SU-DHL-6 (cell line): ENCODE data around the gene OAF.

Source experiments
- H2AFZ ChIP-seq: fragments of 200-600 bp; sonication (generic); 2 replicates; pipeline ENCODE4 v1.6.1; 2014; ENCODE audit warnings: low read depth, mild to moderate bottlenecking, moderate library complexity, mixed read lengths, antibody characterized with exemption, low read length; ENCODE audit not compliant: severe bottlenecking
- H3F3A ChIP-seq: fragments of 200-600 bp; shearing (Covaris generic); 2 replicates; pipeline ENCODE4 v1.6.0; 2016; ENCODE audit warnings: antibody characterized with exemption, mild to moderate bottlenecking; ENCODE audit not compliant: insufficient read depth
- H3K27ac ChIP-seq: fragments of 200-600 bp; sonication (generic); 2 replicates; pipeline ENCODE4 v1.5.1; 2016; ENCODE audit warnings: low read depth, mild to moderate bottlenecking, low read length, moderate library complexity, mixed read lengths
- H3K27me3 ChIP-seq: fragments of 200-600 bp; sonication (generic), shearing (Covaris generic); 2 replicates; pipeline ENCODE4 v1.6.0; 2014; ENCODE audit warnings: mild to moderate bottlenecking, low read length
- H3K36me3 ChIP-seq: fragments of 200-600 bp; sonication (generic); 2 replicates; pipeline ENCODE4 v1.6.1; 2014; ENCODE audit warnings: mild to moderate bottlenecking, low read length, mixed read lengths
- H3K4me2 ChIP-seq: fragments of 300-600, 200-600 bp; shearing (Covaris generic), sonication (generic); 2 replicates; pipeline ENCODE4 v1.6.0; 2014; ENCODE audit warnings: low read length, low read depth, mild to moderate bottlenecking; ENCODE audit not compliant: poor library complexity, severe bottlenecking
- H3K4me3 ChIP-seq: fragments of 200-600 bp; sonication (generic); 2 replicates; pipeline ENCODE4 v1.5.1; 2014; ENCODE audit warnings: antibody characterized with exemption, low read length, mild to moderate bottlenecking, mixed read lengths; ENCODE audit not compliant: insufficient read depth, poor library complexity, severe bottlenecking
- H3K79me2 ChIP-seq: fragments of 200-600 bp; sonication (generic); 2 replicates; pipeline ENCODE4 v1.6.1; 2014; ENCODE audit warnings: mild to moderate bottlenecking, low read length, moderate library complexity; ENCODE audit not compliant: insufficient read depth
- H3K9ac ChIP-seq: fragments of 200-600 bp; sonication (generic); 2 replicates; pipeline ENCODE4 v1.7.0; 2014; ENCODE audit warnings: mild to moderate bottlenecking, low read length
- H3K9me2 ChIP-seq: fragments of 200-600 bp; sonication (generic); replicated peaks from 2 replicates; pipeline ENCODE4 v1.6.1; 2014; ENCODE audit warnings: low read length; ENCODE audit not compliant: insufficient read depth
- H3K9me3 ChIP-seq: fragments of 200-600 bp; sonication (generic); 2 replicates; pipeline ENCODE4 v1.6.1; 2014; ENCODE audit warnings: low read length, mixed read lengths; ENCODE audit not compliant: insufficient read depth
- H4K20me1 ChIP-seq: fragments of 200-600 bp; sonication (generic); 2 replicates; pipeline ENCODE4 v1.6.1; 2014; ENCODE audit warnings: low read depth, mild to moderate bottlenecking, antibody characterized with exemption, low read length, moderate library complexity, mixed read lengths
- EZH2phosphoT487 ChIP-seq: fragments of 200-600 bp; sonication (generic), shearing (Covaris generic); conservative IDR thresholded peaks from 2 replicates; pipeline ENCODE4 v1.6.1; 2018; ENCODE audit warnings: mild to moderate bottlenecking, antibody characterized with exemption, low read length, moderate library complexity, mixed read lengths
- TF ChIP-seq, protein P1 (sequence below): fragments of 200-600 bp; sonication (generic); IDR thresholded peaks from one replicate; pipeline ENCODE4 v1.5.1; 2017; ENCODE audit warnings: antibody characterized with exemption, mild to moderate bottlenecking, low read length, moderate library complexity; ENCODE audit not compliant: insufficient read depth, poor library complexity, severe bottlenecking

OAF gene

DNA sequence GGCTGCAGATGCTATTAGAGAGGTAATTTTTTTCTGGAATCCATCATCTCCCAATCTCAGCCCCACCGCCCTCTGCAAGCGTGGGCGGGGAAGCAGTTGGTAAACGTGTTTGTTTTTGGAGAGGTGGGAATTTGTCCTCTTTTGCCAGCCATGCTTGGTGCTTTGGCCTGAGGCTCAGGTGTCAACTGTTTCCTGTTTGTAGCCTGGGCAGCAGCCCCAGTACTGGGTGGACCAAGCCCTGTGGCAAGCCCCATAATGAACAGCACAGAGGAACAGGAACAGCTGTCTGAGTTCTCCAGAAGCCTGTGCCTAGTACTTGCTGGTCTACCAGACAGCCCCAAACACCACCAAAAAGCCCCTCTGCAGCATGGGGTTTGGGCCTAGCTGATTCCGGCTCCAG, 68.7 kb downstream of the OAF start:
- no peak overlapping the region for H3K9ac ChIP-seq
- no peaks in the 10 kb centered on the region for H3K9me2 ChIP-seq
- H3K36me3 ChIP-seq, result no peaks in the 10 kb centered on the region
- no peak overlapping the region for H3K4me3 ChIP-seq
- no peak for TF ChIP-seq EZH2phosphoT487
- TF ChIP-seq, protein P1, sequence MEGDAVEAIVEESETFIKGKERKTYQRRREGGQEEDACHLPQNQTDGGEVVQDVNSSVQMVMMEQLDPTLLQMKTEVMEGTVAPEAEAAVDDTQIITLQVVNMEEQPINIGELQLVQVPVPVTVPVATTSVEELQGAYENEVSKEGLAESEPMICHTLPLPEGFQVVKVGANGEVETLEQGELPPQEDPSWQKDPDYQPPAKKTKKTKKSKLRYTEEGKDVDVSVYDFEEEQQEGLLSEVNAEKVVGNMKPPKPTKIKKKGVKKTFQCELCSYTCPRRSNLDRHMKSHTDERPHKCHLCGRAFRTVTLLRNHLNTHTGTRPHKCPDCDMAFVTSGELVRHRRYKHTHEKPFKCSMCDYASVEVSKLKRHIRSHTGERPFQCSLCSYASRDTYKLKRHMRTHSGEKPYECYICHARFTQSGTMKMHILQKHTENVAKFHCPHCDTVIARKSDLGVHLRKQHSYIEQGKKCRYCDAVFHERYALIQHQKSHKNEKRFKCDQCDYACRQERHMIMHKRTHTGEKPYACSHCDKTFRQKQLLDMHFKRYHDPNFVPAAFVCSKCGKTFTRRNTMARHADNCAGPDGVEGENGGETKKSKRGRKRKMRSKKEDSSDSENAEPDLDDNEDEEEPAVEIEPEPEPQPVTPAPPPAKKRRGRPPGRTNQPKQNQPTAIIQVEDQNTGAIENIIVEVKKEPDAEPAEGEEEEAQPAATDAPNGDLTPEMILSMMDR, result no peak
- no peaks in the 10 kb centered on the region for H3K79me2 ChIP-seq
- H3K27me3 ChIP-seq, result no peaks in the 10 kb centered on the region; the same call in 1 of the 2 replicates
- no peak overlapping the region for H3K4me2 ChIP-seq
- H2AFZ ChIP-seq, result no peak overlapping the region
- H3K9me3 ChIP-seq, result no peaks in the 10 kb centered on the region
- H3K27ac ChIP-seq, result no peak overlapping the region
- no peaks in the 10 kb centered on the region for H3F3A ChIP-seq
- H4K20me1 ChIP-seq, result no peaks in the 10 kb centered on the region
